ENCODE measurements around the gene FBH1. TPM values are rescaled to one million over a fixed set of nuclear protein-coding genes. Genes with fewer than 3 reads are reported as not detected.

FBH1 gene
- 49.1 and 56.5 TPM in 2 replicates for total RNA-seq

DNA sequence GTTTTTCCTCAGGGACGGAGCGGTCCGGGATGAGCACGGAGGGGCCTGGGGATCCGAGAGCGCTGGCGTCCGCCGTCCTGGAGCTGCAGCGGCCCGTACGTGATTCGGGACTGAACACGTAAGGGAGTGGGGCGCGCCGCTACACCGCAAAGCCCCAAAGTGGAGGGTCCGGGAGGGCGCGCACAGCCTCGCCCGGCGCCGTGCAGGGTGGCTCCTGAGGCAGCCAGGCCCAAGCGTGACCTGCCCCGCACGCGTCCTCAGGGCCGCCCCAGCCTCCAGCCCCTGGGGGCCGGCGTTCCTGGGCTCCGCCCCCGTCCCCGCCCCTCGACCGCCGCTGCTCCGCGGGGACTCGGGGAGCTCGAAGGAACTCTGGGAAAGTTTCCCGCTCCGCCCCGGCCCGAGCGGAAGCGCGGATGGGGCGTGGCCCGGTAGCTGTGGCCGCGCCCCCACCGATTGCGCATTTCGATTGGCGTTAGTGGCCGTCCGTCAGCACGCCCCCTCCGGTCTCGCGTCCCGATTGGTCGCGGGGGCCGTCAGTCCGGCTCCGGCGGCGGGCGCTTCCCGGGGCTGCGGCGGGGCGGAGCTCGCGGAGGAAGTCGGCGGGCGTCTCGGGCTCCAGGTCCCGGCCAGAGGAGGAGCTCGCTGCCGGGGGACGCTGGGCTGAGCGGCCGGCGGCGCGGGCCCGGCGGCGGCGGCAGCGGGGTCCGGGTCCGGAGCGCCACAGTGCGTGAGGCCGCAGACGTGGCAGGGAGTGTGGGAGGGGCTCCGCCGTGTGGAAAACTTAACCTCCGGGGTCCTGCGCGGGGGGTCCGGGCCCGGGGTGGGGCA, at the start of gene FBH1, which contains the start of gene ANKRD16:
TSS of gene FBH1 (plus strand) at position 620 of the 828 bp plus-strand sequence. CDS start at position 723, 103 bp downstream.
TSS of gene ANKRD16 (minus strand) at position 270 of the 828 bp plus-strand sequence. CDS start 539 bp downstream, outside the sequence.

DNA sequence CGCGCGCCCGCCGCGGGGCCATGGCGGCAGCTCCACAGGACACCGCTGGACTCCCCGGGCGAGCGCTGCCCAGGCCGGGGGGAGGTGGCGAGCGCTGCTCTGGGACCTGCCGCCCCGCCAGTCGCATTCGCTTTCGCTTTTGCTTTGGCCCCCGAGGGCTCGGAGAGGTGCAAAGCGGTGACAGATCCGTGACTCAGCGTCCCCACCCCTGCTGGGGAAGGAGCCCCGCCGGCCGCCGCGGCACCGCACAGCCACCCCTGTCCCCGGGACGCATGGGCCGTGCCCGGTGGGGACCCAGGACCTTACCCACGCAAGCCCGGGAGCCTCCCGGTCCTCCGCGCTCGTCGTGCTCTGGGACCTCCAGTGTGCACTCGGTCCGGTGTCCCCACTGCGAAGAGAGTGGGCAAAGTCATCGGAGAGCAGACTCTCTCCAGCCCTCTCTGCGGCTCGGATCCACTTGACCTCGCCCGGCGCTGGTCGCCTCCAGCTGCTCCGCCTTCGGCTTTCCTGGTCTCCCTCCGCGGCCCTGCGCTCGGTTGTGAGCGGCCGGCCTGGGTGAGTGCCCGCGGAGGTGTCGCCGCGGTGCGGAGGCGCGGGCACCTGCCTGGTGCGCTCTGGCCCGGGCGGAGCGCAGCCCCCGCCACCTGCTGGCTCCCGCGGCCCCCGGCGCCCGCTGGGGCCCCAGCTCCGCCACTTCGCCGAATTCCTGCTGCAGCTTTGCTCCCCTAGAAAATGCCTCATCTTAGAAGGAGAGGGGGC, 87.6 kb downstream of the FBH1 start, which contains the start of gene IL15RA:
TSS of gene IL15RA (minus strand) at position 73 of the 759 bp plus-strand sequence. CDS start at position 22, 51 bp downstream.

Other genes starting within 250 kb of the FBH1 start
- 11.9 and 16.6 TPM in 2 replicates for gene ASB13, start 223.6 kb upstream of the FBH1 start, total RNA-seq
- 29.9 and 39.4 TPM in 2 replicates for gene TASOR2, start 205.4 kb upstream of the FBH1 start, total RNA-seq
- gene GDI2, start 76.8 kb upstream of the FBH1 start, total RNA-seq = 284 and 319 TPM in 2 replicates
- 8.6 and 10.3 TPM in 2 replicates for gene ANKRD16, start 350 bp upstream of the FBH1 start, total RNA-seq
- gene IL15RA, start 87.3 kb downstream of the FBH1 start, total RNA-seq = 5.6 and 7.7 TPM in 2 replicates
- not detected in 2 replicates for gene IL2RA, start 172.1 kb downstream of the FBH1 start, total RNA-seq
- 18.9 and 33.1 TPM in 2 replicates for gene RBM17, start 198.8 kb downstream of the FBH1 start, total RNA-seq

All from mesangial cell (primary cell).